EL (cell line): Measurements from ENCODE around the gene OR6B3.
"Not testable (repeated sequence)": the region's sequence is repeated elsewhere in the genome, so short reads cannot be mapped to it uniquely, and the experiment has no call there.

Experiments used
- DNase-seq: peaks from one replicate; pipeline ENCODE4 v3.0.0-alpha.2; 2016

The OR6B3 gene

DNA sequence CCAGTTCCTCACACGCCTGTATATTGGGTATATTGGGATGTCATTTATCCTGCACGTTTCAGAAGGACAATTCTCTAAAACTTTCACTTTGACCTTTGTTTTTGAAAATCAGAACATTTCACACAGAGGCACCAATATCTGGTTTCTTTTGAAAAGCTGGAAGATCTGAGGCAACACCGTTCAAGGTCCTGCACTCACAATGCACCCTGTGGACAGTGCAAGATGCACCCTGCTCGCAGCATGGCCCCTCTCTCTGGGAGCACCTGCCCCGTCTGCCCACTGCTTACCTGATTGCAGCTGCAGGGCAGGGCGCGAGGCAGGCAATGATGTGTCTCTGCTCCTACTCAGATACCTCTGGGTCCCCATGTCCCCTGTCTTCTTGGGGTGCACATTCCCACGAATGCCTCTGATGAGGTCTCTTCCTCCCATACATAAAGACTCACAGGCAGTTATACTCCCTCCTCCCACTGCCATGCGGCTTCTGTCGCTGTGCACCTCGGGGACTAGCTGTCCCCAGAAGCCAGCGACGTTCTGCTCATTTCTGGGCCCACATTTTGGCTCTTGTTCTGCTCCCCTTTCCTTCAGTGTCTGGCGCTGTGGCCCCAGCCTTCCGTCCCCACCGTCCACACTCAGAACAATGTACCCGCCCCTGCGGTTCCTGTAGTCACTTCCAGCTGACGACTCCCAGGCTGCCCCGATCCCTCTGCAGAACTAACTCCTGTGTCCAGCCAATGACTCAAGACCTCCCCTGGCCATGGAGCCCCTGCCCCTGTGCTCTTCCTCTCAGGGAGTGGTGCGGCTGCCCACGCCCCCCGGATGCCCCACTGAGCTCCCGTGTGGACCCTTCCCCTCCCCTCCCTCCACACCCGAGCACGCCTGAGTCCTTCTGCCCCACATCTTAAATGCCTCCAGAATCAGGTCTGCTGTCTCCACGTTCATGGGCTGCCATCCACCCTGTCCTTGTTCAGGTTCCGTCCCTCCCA, at the start of gene OR6B3:
TSS of gene OR6B3 (minus strand) at position 349 of the 983 bp plus-strand sequence.
- no peak for DNase-seq

- DNase-seq, result no peak
Measured at GRCh38 chr2:240098349-240098748, 45.0 kb upstream of the OR6B3 start.

- DNase-seq, result no peak
Measured at GRCh38 chr2:240095556-240096523, 42.5 kb upstream of the OR6B3 start.

GRCh38 chr2:240089306-240089705, 36.0 kb upstream of the OR6B3 start:
- no peak for DNase-seq

DNA sequence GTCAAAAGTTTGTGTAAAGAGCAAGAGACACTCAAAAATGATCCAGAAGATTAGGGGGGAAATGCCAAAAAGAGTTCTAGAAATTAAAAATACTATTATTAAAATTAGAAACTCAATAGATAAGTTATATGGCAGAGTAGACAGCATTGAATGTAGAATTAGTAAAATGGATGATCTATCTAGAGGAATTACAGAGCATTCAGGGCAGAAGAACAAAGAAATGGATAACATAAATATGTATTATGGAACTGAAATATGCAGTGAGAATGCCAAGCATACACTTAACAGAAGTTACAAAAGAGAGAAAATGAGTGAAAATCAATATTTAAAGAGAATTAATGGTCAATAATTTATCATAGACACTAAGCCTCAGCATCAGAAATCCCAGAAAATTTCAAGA, 33.2 kb upstream of the OR6B3 start:
- no peak for DNase-seq

DNA sequence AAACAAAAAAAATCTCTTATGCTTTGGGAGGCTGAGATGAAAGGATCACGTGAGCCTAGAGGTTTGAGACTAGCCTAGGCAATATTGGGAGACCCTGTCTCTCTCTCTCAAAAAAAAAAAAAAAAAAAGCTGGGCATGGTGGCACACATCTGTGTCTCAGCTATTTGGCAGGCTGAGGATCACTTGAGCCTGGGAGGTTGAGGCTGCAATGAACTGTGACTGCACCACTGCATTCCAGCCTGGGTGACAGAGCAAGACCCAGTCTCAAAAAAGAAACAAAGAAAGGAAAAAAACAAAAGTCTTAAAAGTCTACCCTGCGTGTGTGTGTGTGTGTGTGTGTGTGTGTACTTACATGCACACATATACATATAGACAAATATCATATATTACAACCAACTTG, 25.3 kb upstream of the OR6B3 start:
- DNase-seq, result no peak

DNA sequence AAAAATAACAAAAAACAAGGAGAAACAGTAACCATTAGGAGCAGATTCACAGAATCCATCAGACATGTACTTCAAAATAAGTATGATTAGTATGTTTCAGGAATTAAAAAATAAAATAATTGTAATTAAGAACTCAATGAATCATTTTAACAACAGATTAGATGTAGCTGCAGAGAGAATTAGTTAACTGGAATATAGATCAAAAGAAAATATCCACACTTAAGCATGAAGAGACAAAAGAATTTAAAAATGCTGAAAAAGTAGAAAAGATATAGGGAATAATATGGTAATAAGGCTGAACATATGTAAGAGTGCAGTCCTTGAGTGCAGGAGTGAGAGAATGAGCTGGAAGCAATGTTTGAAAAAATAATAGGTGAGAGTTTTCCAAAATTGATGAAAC, 24.1 kb upstream of the OR6B3 start:
- no peak for DNase-seq

- DNase-seq, result no peak
Measured at GRCh38 chr2:240074545-240074944, 21.2 kb upstream of the OR6B3 start.

DNA sequence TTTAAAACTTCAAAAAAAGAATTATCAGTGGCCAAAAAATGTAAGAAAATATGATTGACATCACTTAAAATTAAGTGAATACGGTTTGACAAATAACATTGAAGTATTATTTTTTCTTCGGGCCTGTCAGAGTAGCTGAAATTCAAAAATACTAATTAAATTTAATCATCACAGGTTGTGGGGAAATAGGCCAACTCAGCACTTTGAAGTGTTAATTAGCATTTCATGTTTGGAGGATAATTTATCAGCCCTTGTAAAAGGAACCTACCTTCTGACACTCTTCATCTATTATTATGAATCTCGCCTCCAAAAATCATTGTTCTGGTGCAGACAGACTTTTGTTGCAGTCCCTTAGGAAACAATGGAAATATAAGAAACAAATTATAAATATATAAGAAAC, 17.6 kb upstream of the OR6B3 start:
- DNase-seq, result no peak

DNA sequence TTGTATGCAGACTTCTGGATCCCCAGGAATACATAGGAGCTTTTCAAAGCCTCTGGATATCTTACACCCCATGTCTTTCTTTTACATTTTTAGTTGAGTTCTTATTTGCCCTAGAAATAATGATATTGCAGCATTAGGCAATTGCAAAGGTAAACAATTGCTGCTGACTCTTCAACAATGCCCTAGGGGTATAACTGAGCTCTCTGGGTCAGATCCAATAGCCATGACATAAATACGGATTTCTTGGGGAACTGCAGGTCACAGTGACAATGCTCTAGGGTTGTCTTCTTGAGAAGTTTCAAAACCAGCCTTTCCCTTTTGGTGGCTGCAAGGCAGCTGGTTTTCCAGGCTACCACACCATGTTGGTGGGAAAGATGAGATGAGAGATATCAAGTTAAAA, 16.5 kb upstream of the OR6B3 start:
- DNase-seq, result no peak

- no peak for DNase-seq
Measured at GRCh38 chr2:240068193-240068592, 14.9 kb upstream of the OR6B3 start.

DNA sequence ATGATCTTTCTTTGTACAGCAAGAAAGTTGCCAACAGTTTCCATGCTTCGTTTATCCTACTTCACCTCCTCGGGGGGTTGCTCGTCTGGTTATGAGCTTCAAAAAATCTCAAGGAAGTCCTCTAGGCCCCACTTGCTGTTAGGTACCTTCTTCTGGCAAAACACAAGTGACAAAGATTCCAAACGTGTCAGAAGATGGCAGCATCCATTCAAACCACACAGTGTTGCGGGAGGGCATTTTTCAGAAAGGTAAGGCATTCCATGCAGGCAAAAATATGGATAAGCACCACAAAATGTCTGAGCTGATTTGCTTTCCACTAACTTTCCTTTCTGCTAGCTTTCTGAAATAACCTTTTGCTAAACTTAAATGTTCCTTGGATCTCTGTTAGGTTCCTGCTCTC, 13.2 kb upstream of the OR6B3 start:
- no peak for DNase-seq

- DNase-seq, result no peak
Measured at GRCh38 chr2:240064898-240065297, 11.6 kb upstream of the OR6B3 start.

GRCh38 chr2:240060977-240061591, 7.8 kb upstream of the OR6B3 start:
- peak; percentile 46 for DNase-seq

- no peak for DNase-seq
Measured at GRCh38 chr2:240056678-240057077, 3.4 kb upstream of the OR6B3 start.

DNA sequence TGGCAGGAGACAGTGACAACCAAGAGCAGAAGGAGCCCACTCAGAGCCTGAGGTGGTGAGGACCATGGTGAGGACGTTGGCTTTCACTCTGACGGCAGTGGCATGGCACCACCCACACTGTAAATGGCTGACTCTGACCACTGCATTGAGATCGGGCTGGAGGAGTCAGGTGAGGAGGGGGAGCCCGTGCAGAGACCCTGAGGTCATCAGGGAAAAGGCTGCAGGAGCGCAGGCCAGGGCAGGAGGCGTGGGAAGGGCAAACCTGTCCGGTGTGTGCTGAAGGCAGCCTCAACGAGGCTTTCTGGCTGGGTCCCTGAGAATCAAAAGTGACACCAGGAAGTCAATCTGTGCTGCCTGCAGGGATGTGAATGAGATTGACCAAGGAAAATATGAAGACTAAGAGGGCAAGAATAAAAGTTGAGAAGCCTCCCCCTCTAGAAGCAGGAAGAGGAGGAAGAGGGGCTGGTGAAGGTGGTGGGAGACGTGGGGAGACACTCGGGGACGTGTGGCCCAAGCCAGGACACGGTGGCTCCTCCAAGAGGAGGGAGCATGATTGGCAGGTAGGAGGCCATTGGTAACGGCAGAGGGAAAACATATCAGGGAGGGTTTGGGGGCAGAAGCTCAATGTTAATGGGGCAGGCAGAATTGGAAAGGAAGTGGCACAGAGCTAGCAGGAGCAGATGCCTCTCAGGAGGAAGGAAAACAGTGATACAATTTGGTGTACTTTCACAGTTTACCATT, 2.0 kb upstream of the OR6B3 start:
- no peak for DNase-seq

DNA sequence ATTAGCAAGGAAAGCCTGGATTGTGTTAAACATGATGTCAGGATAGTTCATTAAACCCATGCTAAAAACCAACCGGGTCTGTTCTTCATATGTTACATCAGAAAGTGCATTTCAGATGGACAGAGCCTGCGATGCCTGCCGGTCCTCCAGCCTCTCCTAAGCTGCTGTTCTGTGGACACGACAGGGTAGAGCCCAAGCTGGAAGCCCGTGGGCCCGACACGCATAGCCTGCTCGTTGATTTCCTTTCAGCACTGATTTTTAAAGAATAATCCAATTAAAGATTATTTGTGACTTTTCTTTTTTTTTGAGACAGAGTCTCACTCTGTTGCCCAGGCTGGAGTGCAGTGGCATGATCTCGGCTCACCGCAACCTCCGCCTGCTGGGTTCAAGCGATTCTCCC, 797 bp downstream of the OR6B3 start:
- no peak for DNase-seq

GRCh38 chr2:240051697-240052096, 1.6 kb downstream of the OR6B3 start:
- no peak for DNase-seq

- no peak for DNase-seq
Measured at GRCh38 chr2:240050278-240050677, 3.0 kb downstream of the OR6B3 start.

DNA sequence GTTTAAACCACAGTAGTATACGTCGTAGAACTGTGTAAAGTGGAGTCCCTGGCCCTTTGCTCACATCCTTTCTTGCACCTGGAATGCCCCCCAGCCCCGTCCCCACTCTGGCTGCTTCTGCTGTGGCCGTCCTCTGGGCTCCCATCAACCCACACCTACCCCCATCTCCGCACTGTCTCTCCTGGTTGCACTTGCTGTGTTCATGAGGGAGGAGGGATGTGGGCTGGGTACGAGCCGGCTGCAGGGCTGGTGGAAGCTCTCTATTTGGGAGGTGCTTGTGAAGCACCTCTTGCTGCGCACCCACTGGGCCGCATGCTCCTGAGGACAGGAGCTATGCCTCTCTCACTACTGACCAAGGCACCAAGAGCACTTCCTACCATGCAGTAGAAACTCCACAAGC, 5.1 kb downstream of the OR6B3 start:
- DNase-seq, result no peak

DNA sequence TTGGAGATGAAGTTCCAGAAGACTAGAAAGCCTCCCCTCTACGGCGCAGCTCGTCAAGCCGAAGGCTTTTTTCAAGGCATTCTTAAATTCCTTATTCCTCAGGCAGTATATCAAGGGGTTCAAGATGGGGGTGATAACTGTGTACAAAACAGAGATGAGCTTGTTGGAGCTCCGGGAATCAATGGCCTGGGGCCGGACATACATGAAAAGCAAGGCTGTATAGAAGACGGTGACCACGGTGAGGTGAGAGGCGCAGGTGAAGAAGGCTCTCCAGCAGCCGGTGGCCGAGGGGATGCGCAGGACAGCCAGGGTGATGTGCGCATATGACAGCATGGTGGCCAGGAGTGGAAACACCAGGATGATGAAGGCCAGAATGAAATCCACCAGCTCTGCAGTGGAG, 8.2 kb downstream of the OR6B3 start:
- no peak for DNase-seq

- not testable (repeated sequence) for DNase-seq
Measured at GRCh38 chr2:240044096-240044495, 9.2 kb downstream of the OR6B3 start.
